Natural killer cell (primary cell): ENCODE data around the gene ASPHD2. TPM values are rescaled to one million over a fixed set of nuclear protein-coding genes. Genes with fewer than 3 reads are reported as not detected.
A peak's percentile ranks its signal among the peaks of the same experiment; 100 is the strongest.

ENCODE experiments used
- ATAC-seq, 3 donors: fragments of 150-1000 bp in 2 of 3; fragments of 200-7000 bp in 1 of 3; cut with Tn5 transposase; 1 replicate in 1 of 3; 2 replicates in 2 of 3; pipeline ENCODE4 v1.10.0; 2021; ENCODE audit warnings: mild to moderate bottlenecking in 2 of 3, moderate library complexity in 2 of 3
- DNase-seq, 2 donors: peaks; one replicate each; pipeline versions ENCODE4 v3.0.0 to v3.0.0-alpha.2; 2013 to 2021; ENCODE audit warnings: mixed read lengths in 1 of 2
- H3K27ac ChIP-seq: one replicate; pipeline ENCODE4 v1.5.1; 2013; ENCODE audit warnings: mild to moderate bottlenecking, low read length
- H3K27me3 ChIP-seq: one replicate; pipeline ENCODE4 v1.6.1; 2013; ENCODE audit warnings: low read length; ENCODE audit not compliant: control insufficient read depth, insufficient read depth
- H3K36me3 ChIP-seq: one replicate; pipeline ENCODE4 v1.6.1; 2013; ENCODE audit warnings: low read length; ENCODE audit not compliant: control insufficient read depth, insufficient read depth
- H3K4me1 ChIP-seq: one replicate; pipeline ENCODE4 v1.6.1; 2013; ENCODE audit warnings: low read length; ENCODE audit not compliant: control insufficient read depth, insufficient read depth
- H3K4me3 ChIP-seq: one replicate; pipeline ENCODE4 v1.5.1; 2013; ENCODE audit warnings: low read length
- H3K9me3 ChIP-seq: one replicate; pipeline ENCODE4 v1.6.1; 2013; ENCODE audit warnings: low read length; ENCODE audit not compliant: control insufficient read depth, insufficient read depth
- H3K27ac Mint-ChIP-seq, 2 donors: one replicate each; pipeline ENCODE4 v1.8.0; 2022; ENCODE audit warnings: mild to moderate bottlenecking in 2 of 2, mixed read lengths in 2 of 2, moderate library complexity in 1 of 2
- H3K27me3 Mint-ChIP-seq, 2 donors: one replicate each; pipeline ENCODE4 v1.8.0; 2022; ENCODE audit warnings: low read depth in 2 of 2, mixed read lengths in 2 of 2
- H3K36me3 Mint-ChIP-seq: one replicate; pipeline ENCODE4 v1.8.0; 2022; ENCODE audit warnings: mixed read lengths
- H3K4me1 Mint-ChIP-seq, 2 donors: one replicate each; pipeline ENCODE4 v1.8.0; 2022; ENCODE audit warnings: mixed read lengths in 2 of 2
- H3K4me3 Mint-ChIP-seq: one replicate; pipeline ENCODE4 v1.8.0; 2022; ENCODE audit warnings: mild to moderate bottlenecking, moderate library complexity, mixed read lengths
- H3K9me3 Mint-ChIP-seq, 2 donors: one replicate each; pipeline ENCODE4 v1.8.0; 2022; ENCODE audit warnings: mixed read lengths in 2 of 2
- CTCF ChIP-seq: fragments of 200-600 bp; IDR thresholded peaks from one replicate; pipeline ENCODE4 v1.8.0; 2022; ENCODE audit warnings: antibody characterized with exemption
- WGBS: methylation state at CpG from one replicate; pipeline ENCODE4 v1.1.7; 2013; ENCODE audit warnings: missing lambda C conversion rate; ENCODE audit not compliant: insufficient coverage; 5-methylcytosine and 5-hydroxymethylcytosine counted together
- intact Hi-C: fragments of 100-400 bp; cut with micrococcal nuclease; formaldehyde crosslinking; loops from one replicate; pipeline ENCODE4 v1.14.2; 2022
- total RNA-seq, 4 donors: library from RNA; stranded (reverse); fragments of 120-200 nt in 1 of 4; gene quantifications; one replicate each; pipeline versions ENCODE4 v1.2.3 to v1.2.4, GENCODE V29; 2013 to 2022

The ASPHD2 gene
- total RNA-seq, 3 donors from 2014 or later (not counting 1 experiment from before 2014, with no cell fraction given) = 1.6 to 3.0 (median 1.9) TPM

DNA sequence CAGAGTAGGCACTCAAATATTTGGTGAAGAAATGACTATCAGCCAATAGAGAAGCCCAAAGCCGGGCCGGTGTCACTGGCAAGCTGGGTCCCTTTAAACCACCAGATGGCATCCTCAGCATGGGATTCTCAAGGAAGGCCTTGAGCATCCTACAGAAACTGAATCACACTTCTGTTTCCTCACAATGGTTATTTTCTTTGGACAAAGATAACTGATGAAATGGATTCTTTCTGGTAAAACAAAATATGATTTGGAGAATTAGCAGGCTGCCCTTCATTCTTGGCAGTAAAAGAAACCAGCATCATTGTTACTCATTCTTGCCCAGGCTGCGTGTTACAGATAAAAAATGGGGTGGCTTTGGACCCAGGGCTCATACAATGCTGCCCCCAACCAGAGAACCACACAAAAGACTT lies 30.3 kb upstream of the ASPHD2 start:
- Mint-ChIP-seq H3K27ac (no peak overlapping the region), H3K9me3 (no peaks in the 10 kb centered on the region), H3K27me3 (peaks cover 11 to 26% of the 10 kb centered on the region in 2 donors), H3K4me3 (no peak overlapping the region), H3K36me3 (no peaks in the 10 kb centered on the region), H3K4me1 (no peaks in the 10 kb centered on the region)
- Histone ChIP-seq H3K4me1 (no peaks in the 10 kb centered on the region), H3K36me3 (no peaks in the 10 kb centered on the region), H3K27ac (no peak overlapping the region), H3K4me3 (no peak overlapping the region), H3K9me3 (no peaks in the 10 kb centered on the region), H3K27me3 (no peaks in the 10 kb centered on the region)
- intact Hi-C loops = loop anchor here (2.0 kb wide), 1 partner anchor 62 kb away; no protein-coding TSS in a partner anchor
- peak; percentile 25 for TF ChIP-seq CTCF
- 14% methylated on average over 2 of the region's 3 CpGs for WGBS
- DNase-seq (peak in 1 of 2 donors; percentile 68), ATAC-seq (peak in 2 of 3 donors; percentile 52 to 61)

DNA sequence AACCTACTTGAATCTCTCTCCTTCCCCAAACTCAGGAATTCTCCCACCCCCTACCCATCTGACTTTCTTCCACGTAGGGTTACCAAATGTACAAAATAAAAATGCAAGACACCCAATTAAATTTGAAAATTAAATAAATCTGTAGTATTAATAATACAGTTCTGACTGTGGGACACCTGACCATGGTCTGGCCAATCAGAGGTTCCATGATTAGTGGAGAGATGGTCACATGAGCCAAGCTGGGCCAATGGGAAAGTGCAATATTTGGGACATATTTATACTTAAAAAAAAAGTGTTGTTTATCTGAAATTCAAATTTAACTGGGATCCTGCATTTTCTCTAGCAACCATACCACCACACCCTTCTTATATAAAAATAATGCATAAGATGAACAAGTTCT lies 29.8 kb upstream of the ASPHD2 start:
- no peak for ATAC-seq
- Mint-ChIP-seq H3K27me3 (peaks cover 10 to 26% of the 10 kb centered on the region in 2 donors), H3K9me3 (no peaks in the 10 kb centered on the region), H3K4me1 (no peaks in the 10 kb centered on the region), H3K27ac (no peak overlapping the region), H3K36me3 (no peaks in the 10 kb centered on the region), H3K4me3 (no peak overlapping the region)
- no peaks in the 10 kb centered on the region for H3K9me3 ChIP-seq
- H3K36me3 ChIP-seq = no peaks in the 10 kb centered on the region
- no peak overlapping the region for H3K4me3 ChIP-seq
- no peak for TF ChIP-seq CTCF
- DNase-seq = no peak
- no peak overlapping the region for H3K27ac ChIP-seq
- H3K27me3 ChIP-seq = no peaks in the 10 kb centered on the region
- H3K4me1 ChIP-seq = no peaks in the 10 kb centered on the region
- intact Hi-C loops = loop anchor here (2.0 kb wide), 1 partner anchor 62 kb away; no protein-coding TSS in a partner anchor
- no CpG with 5 or more reads among the region's 1 CpG for WGBS

GRCh38 chr22:26401726-26402125 lies 27.3 kb upstream of the ASPHD2 start:
- H3K36me3 Mint-ChIP-seq = no peaks in the 10 kb centered on the region
- 83% methylated on average over 5 of the region's 5 CpGs for WGBS
- no peaks in the 10 kb centered on the region for H3K36me3 ChIP-seq
- H3K27me3 ChIP-seq = no peaks in the 10 kb centered on the region
- H3K4me3 ChIP-seq = no peak overlapping the region
- no peak for TF ChIP-seq CTCF
- no peak overlapping the region for H3K27ac Mint-ChIP-seq
- no peak overlapping the region for H3K27ac ChIP-seq
- no peak for DNase-seq
- no peaks in the 10 kb centered on the region for H3K9me3 Mint-ChIP-seq
- H3K27me3 Mint-ChIP-seq = peaks cover 8 to 26% of the 10 kb centered on the region in 2 donors
- H3K4me1 ChIP-seq = peaks cover 4% of the 10 kb centered on the region
- H3K9me3 ChIP-seq = no peaks in the 10 kb centered on the region
- no peak for ATAC-seq
- H3K4me1 Mint-ChIP-seq = no peaks in the 10 kb centered on the region
- H3K4me3 Mint-ChIP-seq = no peak overlapping the region
- intact Hi-C loops = no loop called here

- H3K27ac ChIP-seq = no peak overlapping the region
- peaks cover 4% of the 10 kb centered on the region for H3K4me1 ChIP-seq
- TF ChIP-seq CTCF = no peak
- ATAC-seq = peak in 1 of 3 donors; percentile 49
- Mint-ChIP-seq H3K9me3 (no peaks in the 10 kb centered on the region), H3K4me1 (no peaks in the 10 kb centered on the region), H3K36me3 (no peaks in the 10 kb centered on the region), H3K27me3 (peaks cover 12 to 30% of the 10 kb centered on the region in 2 donors), H3K4me3 (no peak overlapping the region), H3K27ac (no peak overlapping the region)
- DNase-seq = no peak
- no peak overlapping the region for H3K4me3 ChIP-seq
- intact Hi-C loops = no loop called here
- H3K27me3 ChIP-seq = peaks cover 1% of the 10 kb centered on the region
- no peaks in the 10 kb centered on the region for H3K9me3 ChIP-seq
- H3K36me3 ChIP-seq = no peaks in the 10 kb centered on the region
- WGBS = 30% methylated on average over 6 of the region's 6 CpGs
Observed at GRCh38 chr22:26404851-26405421, 24.1 kb upstream of the ASPHD2 start.
